H9 (cell line): ENCODE results near the gene PLCZ1. TPM values are rescaled to one million over a fixed set of nuclear protein-coding genes. Genes with fewer than 3 reads are reported as not detected.

Source experiments
- DNase-seq: peaks from one replicate; pipeline ENCODE4 v3.0.0-alpha.2; 2017
- H2AFZ ChIP-seq: one replicate; pipeline ENCODE4 v1.6.1; 2013; ENCODE audit warnings: mild to moderate bottlenecking, low read length, control low read depth, moderate library complexity
- H2AK5ac ChIP-seq: 2 replicates; pipeline ENCODE4 v1.6.1; 2013; ENCODE audit warnings: low read length, control low read depth, mixed read lengths; ENCODE audit not compliant: insufficient read length
- H2BK120ac ChIP-seq: one replicate; pipeline ENCODE4 v1.6.1; 2013; ENCODE audit warnings: low read depth, mild to moderate bottlenecking, low read length, control low read depth, inconsistent platforms; ENCODE audit not compliant: poor library complexity, severe bottlenecking
- H2BK12ac ChIP-seq: 2 replicates; pipeline ENCODE4 v1.6.1; 2013; ENCODE audit warnings: low read length, control low read depth, mixed read lengths, low read depth; ENCODE audit not compliant: insufficient read length
- H2BK15ac ChIP-seq: 2 replicates; pipeline ENCODE4 v1.6.1; 2013; ENCODE audit warnings: low read depth, low read length, control low read depth
- H2BK20ac ChIP-seq: one replicate; pipeline ENCODE4 v1.6.1; 2013; ENCODE audit warnings: low read depth, mild to moderate bottlenecking, low read length, control low read depth, inconsistent platforms; ENCODE audit not compliant: poor library complexity, severe bottlenecking
- H2BK5ac ChIP-seq: 2 replicates; pipeline ENCODE4 v1.6.1; 2013; ENCODE audit warnings: low read length, control low read depth, mixed read lengths; ENCODE audit not compliant: insufficient read length
- H3K14ac ChIP-seq: 2 replicates; pipeline ENCODE4 v1.6.1; 2013; ENCODE audit warnings: low read length, control low read depth; ENCODE audit not compliant: insufficient read depth
- H3K18ac ChIP-seq: 2 replicates; pipeline ENCODE4 v1.6.1; 2013; ENCODE audit warnings: low read depth, mild to moderate bottlenecking, mixed read lengths, low read length, control low read depth; ENCODE audit not compliant: insufficient read length
- H3K23ac ChIP-seq: 2 replicates; pipeline ENCODE4 v1.6.1; 2013; ENCODE audit warnings: low read length, control low read depth, mixed read lengths, low read depth; ENCODE audit not compliant: insufficient read length
- H3K23me2 ChIP-seq: 2 replicates; pipeline ENCODE4 v1.6.1; 2013; ENCODE audit warnings: low read depth, mild to moderate bottlenecking, mixed read lengths, low read length, control low read depth; ENCODE audit not compliant: insufficient read length, poor library complexity, severe bottlenecking
- H3K27ac ChIP-seq: 2 replicates; pipeline ENCODE4 v1.5.1; 2013; ENCODE audit warnings: low read length, control low read depth, mixed read lengths, low read depth; ENCODE audit not compliant: insufficient read length
- H3K27me3 ChIP-seq: 2 replicates; pipeline ENCODE4 v1.6.1; 2013; ENCODE audit warnings: low read length, control low read depth, inconsistent platforms; ENCODE audit not compliant: insufficient read depth
- H3K4ac ChIP-seq: 2 replicates; pipeline ENCODE4 v1.6.1; 2013; ENCODE audit warnings: low read depth, mild to moderate bottlenecking, control low read depth, inconsistent platforms, low read length, moderate library complexity
- H3K4me1 ChIP-seq: 2 replicates; pipeline ENCODE4 v1.6.1; 2013; ENCODE audit warnings: low read length, control low read depth, inconsistent platforms; ENCODE audit not compliant: insufficient read depth
- H3K4me2 ChIP-seq: 2 replicates; pipeline ENCODE4 v1.6.1; 2013; ENCODE audit warnings: low read length, control low read depth, mixed read lengths; ENCODE audit not compliant: insufficient read length, insufficient read depth
- H3K56ac ChIP-seq: 2 replicates; pipeline ENCODE4 v1.6.1; 2013; ENCODE audit warnings: low read depth, mild to moderate bottlenecking, mixed read lengths, low read length, control low read depth; ENCODE audit not compliant: insufficient read length
- H3K79me1 ChIP-seq: 2 replicates; pipeline ENCODE4 v1.6.1; 2013; ENCODE audit warnings: low read depth, mild to moderate bottlenecking, moderate library complexity, low read length, control low read depth, inconsistent platforms; ENCODE audit not compliant: insufficient read depth, poor library complexity, severe bottlenecking
- H3K79me2 ChIP-seq: 2 replicates; pipeline ENCODE4 v1.6.1; 2013; ENCODE audit warnings: low read length, control low read depth, inconsistent platforms; ENCODE audit not compliant: insufficient read depth
- H3K9ac ChIP-seq: 2 replicates; pipeline ENCODE4 v1.6.1; 2013; ENCODE audit warnings: low read length, control low read depth, mixed read lengths; ENCODE audit not compliant: insufficient read length; ENCODE audit errors: extremely low read depth
- H3K9me3 ChIP-seq: one replicate; pipeline ENCODE4 v1.6.1; 2013; ENCODE audit warnings: low read depth, low read length, inconsistent platforms; ENCODE audit not compliant: control insufficient read depth
- H3T11ph ChIP-seq: one replicate; pipeline ENCODE4 v1.6.1; 2013; ENCODE audit warnings: mild to moderate bottlenecking, low read length, control low read depth, inconsistent platforms
- H4K20me1 ChIP-seq: one replicate; pipeline ENCODE4 v1.6.1; 2013; ENCODE audit not compliant: control insufficient read depth, insufficient read length, insufficient read depth
- H4K5ac ChIP-seq: 2 replicates; pipeline ENCODE4 v1.6.1; 2013; ENCODE audit warnings: low read depth, mild to moderate bottlenecking, mixed read lengths, low read length, control low read depth; ENCODE audit not compliant: insufficient read length
- H4K8ac ChIP-seq: replicated peaks from 2 replicates; pipeline ENCODE4 v1.6.1; 2013; ENCODE audit warnings: low read length, control low read depth, mixed read lengths, low read depth; ENCODE audit not compliant: insufficient read length
- H4K91ac ChIP-seq: 2 replicates; pipeline ENCODE4 v1.6.1; 2013; ENCODE audit warnings: low read depth, mild to moderate bottlenecking, moderate library complexity, mixed read lengths, low read length, control low read depth; ENCODE audit not compliant: insufficient read length
- H3K27ac Mint-ChIP-seq, 3 experiments: 2 replicates in 2 of 3; 3 replicates in 1 of 3; pipeline ENCODE4 v1.8.0; 2020 to 2021; ENCODE audit warnings: mixed read lengths in 3 of 3, mild to moderate bottlenecking in 1 of 3, moderate library complexity in 1 of 3
- H3K27me3 Mint-ChIP-seq: 2 replicates; pipeline ENCODE4 v1.8.0; 2021; ENCODE audit warnings: low read depth, mild to moderate bottlenecking, moderate library complexity, mixed read lengths
- H3K36me3 Mint-ChIP-seq, 3 experiments: 2 replicates in 2 of 3; 3 replicates in 1 of 3; pipeline ENCODE4 v1.8.0; 2020 to 2021; ENCODE audit warnings: low read depth in 3 of 3, mixed read lengths in 3 of 3; ENCODE audit not compliant: insufficient read depth in 1 of 3
- H3K4me1 Mint-ChIP-seq, 2 experiments: 2 replicates each; pipeline ENCODE4 v1.8.0; 2020; ENCODE audit warnings: mixed read lengths in 2 of 2
- H3K4me3 Mint-ChIP-seq, 2 experiments: 2 replicates in 1 of 2; 3 replicates in 1 of 2; pipeline ENCODE4 v1.8.0; 2020 to 2021; ENCODE audit warnings: mild to moderate bottlenecking in 2 of 2, mixed read lengths in 2 of 2, moderate library complexity in 1 of 2
- H3K9me3 Mint-ChIP-seq, 2 experiments: 2 replicates in 1 of 2; 3 replicates in 1 of 2; pipeline ENCODE4 v1.8.0; 2020; ENCODE audit warnings: mild to moderate bottlenecking in 2 of 2, mixed read lengths in 2 of 2, moderate library complexity in 1 of 2
- CTCF ChIP-seq: fragments of 200-600 bp; sonication (generic); conservative IDR thresholded peaks from 3 replicates; pipeline ENCODE4 v1.8.0; 2021; ENCODE audit warnings: antibody characterized with exemption, mild to moderate bottlenecking
- WGBS: extraction: QIAGEN DNeasy Blood & Tissue Kit; methylation state at CpG from one replicate; pipeline ENCODE4 v1.1.7; 2013; ENCODE audit warnings: missing lambda C conversion rate, low lambda C conversion rate, mixed read lengths; ENCODE audit not compliant: insufficient read length; ENCODE audit errors: extremely low coverage; 5-methylcytosine and 5-hydroxymethylcytosine counted together
- total RNA-seq: library from RNA; stranded (reverse); gene quantifications from 2 replicates; pipeline ENCODE4 v1.2.1, GENCODE V29; 2021

Gene PLCZ1
- total RNA-seq, 1 experiment from 2014 or later = not detected

GRCh38 chr12:18634382-18634781, 103.4 kb downstream of the PLCZ1 start:
- H4K91ac ChIP-seq = no peak overlapping the region
- H2BK120ac ChIP-seq = no peak overlapping the region
- H3K36me3 Mint-ChIP-seq = peaks cover 0 to 2% (median 0%) of the 10 kb centered on the region in 3 experiments; a peak in 2 of 7 replicates
- H3K79me1 ChIP-seq = no peaks in the 10 kb centered on the region
- WGBS = no CpG with 5 or more reads among the region's 4 CpGs
- no peak overlapping the region for H4K5ac ChIP-seq
- H3K4me1 Mint-ChIP-seq = no peaks in the 10 kb centered on the region; a peak in 1 of 4 replicates
- H3K9me3 ChIP-seq = no peaks in the 10 kb centered on the region
- no peaks in the 10 kb centered on the region; a peak in 1 of 5 replicates for H3K9me3 Mint-ChIP-seq
- H3K23ac ChIP-seq = no peak overlapping the region
- H3K4me2 ChIP-seq = no peak overlapping the region
- no peaks in the 10 kb centered on the region for H3K23me2 ChIP-seq
- no peak overlapping the region for H3K56ac ChIP-seq
- no peak overlapping the region for H3K14ac ChIP-seq
- no peak overlapping the region for H3K4ac ChIP-seq
- H3K4me3 Mint-ChIP-seq = no peak overlapping the region
- no peaks in the 10 kb centered on the region for H3K4me1 ChIP-seq
- no peak overlapping the region for H4K8ac ChIP-seq
- H3K9ac ChIP-seq = no peak overlapping the region
- H2BK12ac ChIP-seq = no peak overlapping the region
- H2BK15ac ChIP-seq = no peak overlapping the region
- H2BK20ac ChIP-seq = no peak overlapping the region
- no peak overlapping the region for H2AK5ac ChIP-seq
- H3K27me3 ChIP-seq = no peaks in the 10 kb centered on the region
- H3K27ac ChIP-seq = no peak overlapping the region
- H2AFZ ChIP-seq = no peak overlapping the region
- H3K27ac Mint-ChIP-seq = no peak overlapping the region
- no peaks in the 10 kb centered on the region for H3K79me2 ChIP-seq
- no peaks in the 10 kb centered on the region for H4K20me1 ChIP-seq
- no peak overlapping the region for H2BK5ac ChIP-seq
- no peak overlapping the region for H3K18ac ChIP-seq
- H3K27me3 Mint-ChIP-seq = no peaks in the 10 kb centered on the region
- no peak overlapping the region for H3T11ph ChIP-seq
- no peak for TF ChIP-seq CTCF
- no peak for DNase-seq

Other genes with a start within 250 kb of the PLCZ1 start
- not detected in 2 replicates for gene CAPZA3, start 107 bp upstream of the PLCZ1 start, total RNA-seq